Measurements from ENCODE around the gene ALOX15. TPM values are rescaled to one million over a fixed set of nuclear protein-coding genes. Genes with fewer than 3 reads are reported as not detected.

The ALOX15 gene
- total RNA-seq, 1 experiment from 2014 or later, result 0.31 TPM

GRCh38 chr17:4673169-4673568, 31.7 kb upstream of the ALOX15 start:
- Histone ChIP-seq H3K9me3 (ENCODE audit: control insufficient read depth, low read depth, low read length) (no peaks in the 10 kb centered on the region), H2BK5ac (ENCODE audit: insufficient read length, low read length) (no peak overlapping the region), H3T11ph (ENCODE audit: low read length) (no peak overlapping the region), H2AFZ (ENCODE audit: low read length) (no peak overlapping the region), H3K4me1 (ENCODE audit: insufficient read depth, low read length) (no peaks in the 10 kb centered on the region), H2AK5ac (ENCODE audit: insufficient read length, low read length) (no peak overlapping the region), H2BK120ac (ENCODE audit: low read depth, low read length, poor library complexity, severe bottlenecking) (no peak overlapping the region), H3K27me3 (ENCODE audit: insufficient read depth, low read length) (no peaks in the 10 kb centered on the region), H3K4ac (ENCODE audit: low read depth, low read length) (no peak overlapping the region), H3K79me2 (ENCODE audit: insufficient read depth, low read length) (no peaks in the 10 kb centered on the region), H4K8ac (replicated peaks; ENCODE audit: insufficient read length, low read depth, low read length) (no peak overlapping the region), H2BK12ac (ENCODE audit: insufficient read length, low read depth, low read length) (no peak overlapping the region), H3K9ac (ENCODE audit: extremely low read depth, insufficient read length, low read length) (no peak overlapping the region), H2BK15ac (ENCODE audit: low read depth, low read length) (no peak overlapping the region), H3K79me1 (ENCODE audit: insufficient read depth, low read depth, low read length, poor library complexity, severe bottlenecking) (no peaks in the 10 kb centered on the region), H4K20me1 (ENCODE audit: control insufficient read depth, insufficient read depth, insufficient read length) (no peaks in the 10 kb centered on the region), H3K14ac (ENCODE audit: insufficient read depth, low read length) (no peak overlapping the region), H3K4me2 (ENCODE audit: insufficient read depth, insufficient read length, low read length) (no peak overlapping the region), H4K91ac (ENCODE audit: insufficient read length, low read depth, low read length) (no peak overlapping the region), H3K27ac (ENCODE audit: insufficient read length, low read depth, low read length) (no peak overlapping the region), H3K18ac (ENCODE audit: insufficient read length, low read depth, low read length) (no peak overlapping the region), H3K56ac (ENCODE audit: insufficient read length, low read depth, low read length) (no peak overlapping the region), H3K23ac (ENCODE audit: insufficient read length, low read depth, low read length) (no peak overlapping the region), H2BK20ac (ENCODE audit: low read depth, low read length, poor library complexity, severe bottlenecking) (no peak overlapping the region), H3K23me2 (ENCODE audit: insufficient read length, low read depth, low read length, poor library complexity, severe bottlenecking) (no peaks in the 10 kb centered on the region), H4K5ac (ENCODE audit: insufficient read length, low read depth, low read length) (no peak overlapping the region)
- Mint-ChIP-seq H3K4me1 (0 out of 4 replicates have a peak, but pooled peaks cover 0 to 2% of the 10 kb centered on the region in 2 experiments), H3K27me3 (ENCODE audit: low read depth) (no peaks in the 10 kb centered on the region), H3K4me3 (no peak overlapping the region), H3K27ac (no peak overlapping the region), H3K36me3 (ENCODE audit: insufficient read depth in 1 of 3, low read depth in 3 of 3) (peaks cover 54 to 83% (median 77%) of the 10 kb centered on the region in 3 experiments), H3K9me3 (no peaks in the 10 kb centered on the region)
- TF ChIP-seq CTCF (conservative IDR thresholded peaks at IDR 0.05), result no peak
- DNase-seq, result no peak
- WGBS (ENCODE audit: extremely low coverage, insufficient read length, low lambda C conversion rate), result no CpG with 5 or more reads among the region's 11 CpGs
